CD4-positive, alpha-beta T cell treated with Interferon alpha-2 for 1 hour (primary cell): ENCODE results near the gene DRD1.
"Not testable (repeated sequence)": the region's sequence is repeated elsewhere in the genome, so short reads cannot be mapped to it uniquely, and the experiment has no call there.

Experiments used
- DNase-seq, 2 donors: peaks; one replicate each; pipeline ENCODE4 v3.0.0-alpha.2; 2020 to 2022

DRD1 gene

DNA sequence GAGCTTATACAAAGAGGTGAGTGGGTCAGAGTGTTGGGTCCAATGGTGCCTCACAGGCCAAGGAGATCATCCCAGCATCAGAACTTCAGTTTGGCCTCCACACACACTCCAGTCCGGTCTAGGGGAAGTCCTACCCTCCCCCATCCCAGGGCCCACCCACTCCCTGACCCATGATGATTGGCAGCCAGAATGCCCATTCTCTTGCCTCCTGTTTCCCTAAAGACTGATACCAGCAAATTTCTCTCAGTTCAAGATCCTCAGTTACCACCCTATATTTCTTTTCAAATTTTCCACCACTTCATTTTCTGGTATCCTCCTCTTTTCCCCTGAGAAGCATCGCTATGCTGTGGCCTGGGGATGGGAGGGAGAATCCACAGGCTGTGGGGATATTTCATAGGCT is 21.9 kb downstream of the DRD1 start:
- no peak for DNase-seq

DNA sequence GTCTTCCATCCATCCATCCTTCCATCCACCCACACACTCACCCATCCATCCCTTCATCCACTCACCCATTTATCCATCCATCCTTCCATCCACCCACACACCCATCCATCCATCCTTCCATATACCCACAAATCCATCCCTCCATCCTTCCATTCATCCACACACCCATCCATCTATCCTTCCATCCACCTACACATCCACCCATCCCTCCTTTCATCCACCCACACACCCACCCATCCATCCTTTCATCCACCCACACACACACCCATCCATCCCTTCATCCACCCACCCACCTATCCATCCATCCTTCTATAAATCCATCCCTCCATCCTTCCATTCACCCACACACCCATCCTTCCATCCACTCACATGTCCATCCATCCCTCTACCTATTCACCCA is 23.6 kb downstream of the DRD1 start:
- DNase-seq, result no peak

DNA sequence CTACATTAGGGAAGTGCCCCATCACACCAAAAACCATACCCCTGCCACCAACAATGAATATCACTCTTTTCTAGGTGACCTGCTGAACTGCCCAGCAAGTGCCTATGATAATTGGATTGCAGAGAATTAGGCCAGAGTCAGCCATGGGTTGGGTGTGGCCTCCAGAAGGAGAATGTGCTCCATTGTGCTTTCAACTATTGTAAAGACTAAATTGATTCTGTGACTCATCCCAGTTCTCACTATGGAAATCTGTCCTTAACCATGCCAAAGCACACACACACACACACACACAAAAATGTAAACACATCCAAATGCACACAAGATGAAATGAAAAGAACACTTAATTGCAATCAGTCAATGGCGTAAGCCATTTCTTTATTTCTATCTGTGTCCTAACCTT is 25.7 kb downstream of the DRD1 start:
- DNase-seq, result no peak

DNA sequence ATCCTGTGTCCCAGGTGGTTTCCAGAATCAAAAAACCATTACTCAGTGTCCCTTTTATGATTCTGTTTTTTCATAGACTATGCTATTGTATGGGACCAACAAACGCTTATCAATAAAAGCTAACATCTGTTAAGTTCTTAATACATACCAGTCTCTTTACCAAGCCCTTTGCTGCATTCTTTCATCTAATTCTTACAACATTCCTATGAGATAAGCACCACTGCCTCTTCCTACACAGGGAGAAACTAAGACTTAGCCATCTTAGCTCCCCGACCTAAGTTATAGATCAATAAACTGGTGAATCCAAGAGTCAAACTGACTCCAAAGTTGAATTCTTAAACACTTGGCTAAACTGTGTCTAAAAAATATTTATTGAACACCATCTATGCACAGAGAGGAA is 26.6 kb downstream of the DRD1 start:
- DNase-seq, result no peak

DNA sequence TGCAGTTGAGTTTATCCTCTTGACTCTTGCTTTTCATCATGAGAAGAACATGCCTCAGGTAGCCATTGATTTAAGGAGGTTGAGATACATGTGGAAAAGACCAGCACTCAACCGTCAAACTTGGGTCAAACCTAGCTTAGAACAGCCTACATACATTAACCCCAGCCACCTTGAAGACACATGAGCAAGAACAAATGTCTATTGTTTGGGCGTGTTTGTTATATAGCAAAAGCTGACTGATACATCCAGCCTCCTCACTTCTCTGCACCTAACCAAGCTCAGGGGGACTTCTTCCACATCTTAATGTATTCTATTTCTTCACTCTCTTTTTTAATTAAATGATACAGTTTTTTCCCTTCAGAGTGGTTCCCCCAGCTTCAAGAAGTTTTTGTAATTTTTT is 28.7 kb downstream of the DRD1 start:
- no peak for DNase-seq

DNA sequence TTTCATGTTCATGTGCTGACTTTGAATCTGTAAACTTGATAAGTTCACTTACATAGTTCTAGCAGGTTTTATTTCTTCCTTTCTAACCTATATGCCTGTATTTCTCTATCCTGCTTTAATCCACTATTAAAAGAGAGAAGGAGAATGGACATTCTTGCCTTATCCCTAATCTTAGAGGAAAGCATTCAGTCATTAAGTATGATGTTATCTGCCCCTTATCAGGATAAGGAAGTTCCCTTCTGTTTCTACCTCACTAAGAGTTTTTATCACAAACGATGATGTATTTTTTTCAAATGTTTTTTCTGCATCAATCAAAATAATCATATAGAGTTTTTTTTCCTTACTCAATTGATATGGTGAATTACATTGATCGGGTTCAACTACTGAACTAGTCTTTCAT is 33.1 kb downstream of the DRD1 start:
- DNase-seq, result no peak

DNA sequence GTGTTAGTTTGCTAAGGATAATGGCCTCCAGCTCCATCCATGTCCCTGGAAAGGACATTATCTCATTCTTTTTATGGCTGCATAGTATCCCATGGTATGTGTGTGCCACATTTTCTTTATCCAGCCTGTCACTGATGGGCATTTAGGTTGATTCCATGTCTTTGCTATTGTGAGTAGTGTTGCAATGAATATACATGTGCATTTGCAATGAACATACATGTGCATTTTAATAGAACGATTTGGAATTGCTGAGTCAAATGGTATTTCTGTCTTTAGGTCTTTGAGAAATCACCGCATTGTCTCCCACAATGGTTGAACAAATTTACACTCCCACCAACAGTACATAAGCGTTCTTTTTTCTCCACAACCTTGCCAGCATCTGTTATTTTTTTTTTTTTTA is 37.7 kb downstream of the DRD1 start:
- no peak for DNase-seq

DNA sequence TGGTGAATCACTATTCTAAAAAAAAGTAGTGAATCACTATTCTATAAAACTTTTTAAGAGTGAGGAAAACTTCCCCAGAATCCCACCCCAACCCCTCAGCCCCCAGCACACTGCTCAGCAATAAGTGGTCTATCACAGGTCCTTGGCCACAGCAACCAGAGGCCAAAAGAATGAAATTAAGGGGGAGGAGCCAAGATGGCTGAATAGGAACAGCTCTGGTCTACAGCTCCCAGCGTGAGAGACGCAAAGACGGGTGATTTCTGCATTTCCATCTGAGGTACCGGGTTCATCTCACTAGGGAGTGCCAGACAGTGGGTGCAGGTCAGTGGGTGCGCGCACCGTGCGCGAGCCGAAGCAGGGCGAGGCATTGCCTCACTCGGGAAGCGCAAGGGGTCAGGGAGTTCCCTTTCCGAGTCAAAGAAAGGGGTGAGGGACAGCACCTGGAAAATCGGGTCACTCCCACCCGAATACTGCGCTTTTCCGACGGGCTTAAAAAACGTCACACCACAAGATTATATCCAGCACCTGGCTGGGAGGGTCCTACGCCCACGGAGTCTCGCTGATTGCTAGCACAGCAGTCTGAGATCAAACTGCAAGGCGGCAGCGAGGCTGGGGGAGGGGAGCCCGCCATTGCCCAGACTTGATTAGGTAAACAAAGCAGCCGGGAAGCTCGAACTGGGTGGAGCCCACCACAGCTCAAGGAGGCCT is 46.2 kb downstream of the DRD1 start:
- DNase-seq, result not testable (repeated sequence)

DNA sequence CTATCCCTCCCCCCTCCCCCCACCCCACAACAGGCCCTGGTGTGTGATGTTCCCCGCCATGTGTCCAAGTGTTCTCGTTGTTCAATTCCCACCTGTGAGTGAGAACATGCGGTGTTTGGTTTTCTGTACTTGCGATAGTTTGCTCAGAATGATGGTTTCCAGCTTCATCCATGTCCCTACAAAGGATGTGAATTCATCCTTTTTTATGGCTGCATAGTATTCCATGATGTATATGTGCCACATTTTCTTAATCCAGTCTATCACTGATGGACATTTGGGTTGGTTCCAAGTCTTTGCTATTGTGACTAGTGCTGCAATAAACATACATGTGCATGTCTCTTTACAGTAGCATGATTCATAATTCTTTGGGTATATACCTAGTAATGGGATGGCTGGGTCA is 48.6 kb downstream of the DRD1 start:
- not testable (repeated sequence) for DNase-seq

DNA sequence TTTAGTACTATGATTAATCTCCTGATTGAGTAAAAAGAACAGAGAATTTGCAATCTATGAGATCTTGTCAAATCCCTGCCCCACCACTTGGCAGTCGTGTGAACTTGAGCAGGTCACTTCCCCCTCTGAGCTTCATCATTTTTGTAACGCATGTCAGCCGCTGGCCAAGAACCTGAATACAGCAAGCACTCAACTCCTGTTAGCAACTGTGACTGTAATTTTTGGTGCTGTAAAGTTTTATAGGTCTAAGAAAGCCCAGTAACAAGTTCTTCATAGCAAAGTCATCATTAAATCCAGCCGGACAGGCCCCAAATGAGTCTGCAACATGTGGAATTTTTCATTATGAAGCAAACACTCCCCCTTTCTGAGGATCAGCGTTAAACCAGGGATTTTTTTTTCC is 49.4 kb downstream of the DRD1 start:
- DNase-seq, result no peak

DNA sequence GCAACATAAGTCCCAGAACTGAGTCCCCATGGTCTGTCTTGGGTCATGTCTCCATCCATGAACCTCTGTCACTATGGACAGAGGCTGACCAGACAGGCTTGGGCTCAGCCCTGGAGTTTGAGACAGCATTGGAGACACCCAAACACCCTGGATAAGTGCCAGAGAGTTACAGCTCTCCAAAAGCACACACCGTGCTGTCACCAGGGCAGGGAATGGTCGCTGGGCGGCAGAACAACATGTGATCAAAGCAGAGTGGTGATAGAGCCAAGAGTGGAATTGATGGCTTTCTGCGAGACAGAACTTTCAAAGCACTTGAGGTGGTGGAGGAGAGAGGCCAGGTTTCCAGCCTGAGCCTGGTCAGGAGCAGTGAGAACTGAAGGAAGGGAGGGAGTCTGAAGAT is 50.1 kb downstream of the DRD1 start:
- no peak for DNase-seq

DNA sequence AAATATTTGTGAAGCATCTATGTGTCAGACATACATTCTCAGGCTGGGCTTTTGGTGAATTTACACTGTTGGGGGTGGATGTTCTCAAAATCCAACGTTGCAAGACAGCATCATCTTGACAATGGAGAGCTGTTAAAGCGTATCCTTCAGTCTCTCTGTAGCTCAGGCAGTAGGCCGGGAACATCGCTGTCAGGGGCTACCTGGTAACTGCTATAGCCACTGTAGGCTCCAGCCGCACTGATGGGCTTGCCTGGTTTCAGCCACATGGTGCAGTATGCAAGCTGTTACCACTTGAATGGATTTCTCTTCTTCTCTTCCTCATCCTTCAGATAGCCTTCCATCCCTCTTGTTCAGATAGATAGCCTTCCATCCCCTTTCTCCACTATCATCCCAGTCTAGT is 51.7 kb downstream of the DRD1 start:
- no peak for DNase-seq

DNA sequence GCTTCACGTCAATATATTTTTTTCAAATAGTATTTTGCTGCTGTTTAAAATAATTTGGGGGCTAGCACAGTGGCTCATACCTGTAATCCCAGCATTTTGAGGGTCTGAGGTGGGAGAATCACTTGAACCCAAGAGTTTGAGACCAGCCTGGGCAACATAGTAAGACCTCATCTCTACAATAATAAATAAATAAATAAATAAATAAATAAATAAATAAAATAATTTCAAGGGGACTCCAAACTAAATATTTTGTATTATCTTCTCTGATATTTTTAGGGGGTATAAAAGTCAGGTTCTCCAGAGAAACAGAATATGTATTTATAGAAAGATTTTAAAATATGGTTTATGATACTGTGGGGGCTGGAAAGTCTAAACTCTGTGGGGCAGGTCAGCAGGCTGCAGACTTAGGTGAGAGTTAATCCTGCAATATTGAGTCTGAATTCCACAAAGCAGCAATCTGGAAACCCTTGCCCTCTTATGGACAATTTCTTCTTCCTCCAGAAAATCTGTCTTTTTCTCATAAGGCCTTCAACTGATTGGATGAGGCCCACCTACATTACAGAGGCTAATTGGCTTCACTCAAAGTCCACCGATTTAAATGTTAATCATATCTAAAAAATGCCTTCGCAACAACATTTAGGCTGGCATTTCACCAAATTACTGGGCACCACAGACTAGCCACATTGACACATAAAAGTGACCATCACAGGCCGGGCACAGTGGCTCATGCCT is 53.5 kb downstream of the DRD1 start:
- no peak for DNase-seq
